H54 (cell line): ENCODE results near the gene WDR82.

ENCODE experiments used
- DNase-seq: peaks from one replicate; pipeline ENCODE4 v3.0.0; 2011; ENCODE audit warnings: low spot score, mixed read lengths; ENCODE audit not compliant: insufficient read length
- FAIRE-seq: peaks from 3 replicates; lab custom pipeline; 2011; peaks lifted over from hg19 to GRCh38; lab: Jason Lieb, UNC
- POLR2A ChIP-seq: IDR thresholded peaks from 2 replicates; pipeline ENCODE4 v1.6.1; 2011; ENCODE audit warnings: low read depth, mild to moderate bottlenecking, low read length

WDR82 gene

DNA sequence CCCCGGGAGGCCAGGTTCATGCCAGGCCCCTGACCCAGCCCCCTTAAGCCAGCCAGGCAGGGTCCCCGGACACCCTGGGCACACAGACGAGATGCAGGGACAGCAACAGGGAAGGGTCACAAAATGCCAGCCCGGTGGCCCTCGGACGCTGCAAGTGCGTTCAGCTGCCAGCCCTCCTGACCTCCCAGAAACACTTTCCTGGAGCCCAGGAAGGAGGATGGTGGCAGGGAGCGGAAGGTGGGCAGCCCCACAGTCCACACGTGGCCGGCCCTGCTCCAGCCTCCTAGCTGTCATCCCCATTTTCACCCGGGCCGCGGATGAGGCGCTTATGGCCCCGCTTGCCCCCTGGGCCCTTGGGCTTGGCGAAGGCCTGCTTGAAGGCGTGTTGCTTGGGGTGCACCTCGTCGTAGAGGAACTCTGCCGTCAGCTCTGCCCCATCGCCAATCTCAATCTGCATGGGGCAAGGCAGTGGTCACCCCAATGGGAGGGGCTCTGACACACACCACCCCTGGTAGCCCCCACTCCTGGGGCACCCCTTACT lies 49.6 kb downstream of the WDR82 start:
- FAIRE-seq, result no peak
- TF ChIP-seq POLR2A, result no peak
- DNase-seq, result no peak

DNA sequence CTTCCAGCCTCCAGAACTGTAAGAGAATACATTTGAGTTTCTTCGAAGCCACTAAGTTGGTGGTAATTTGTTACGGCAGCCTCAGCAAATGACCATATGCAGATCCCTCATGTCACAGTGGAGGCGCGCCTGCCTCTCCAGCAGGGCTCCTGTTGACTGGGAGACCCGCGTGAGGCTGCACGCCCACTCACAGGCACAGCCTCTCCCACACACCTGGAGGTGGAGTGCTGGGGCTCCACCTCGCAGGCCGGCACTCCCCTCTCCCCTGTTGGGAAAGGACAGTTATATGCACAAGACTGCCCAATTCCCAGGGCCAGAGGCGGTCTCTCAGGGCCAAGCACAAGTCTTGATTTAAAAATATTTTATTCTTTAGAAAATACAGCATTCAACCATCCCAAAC lies 50.2 kb downstream of the WDR82 start:
- FAIRE-seq (no peak), DNase-seq (no peak)
- TF ChIP-seq POLR2A, result no peak

- FAIRE-seq, result no peak
- no peak for TF ChIP-seq POLR2A
- DNase-seq, result no peak
Observed at GRCh38 chr3:52227766-52228165, 50.7 kb downstream of the WDR82 start.

- TF ChIP-seq POLR2A, result no peak
- DNase-seq (no peak), FAIRE-seq (no peak)
Observed at GRCh38 chr3:52227117-52227516, 51.3 kb downstream of the WDR82 start.

DNA sequence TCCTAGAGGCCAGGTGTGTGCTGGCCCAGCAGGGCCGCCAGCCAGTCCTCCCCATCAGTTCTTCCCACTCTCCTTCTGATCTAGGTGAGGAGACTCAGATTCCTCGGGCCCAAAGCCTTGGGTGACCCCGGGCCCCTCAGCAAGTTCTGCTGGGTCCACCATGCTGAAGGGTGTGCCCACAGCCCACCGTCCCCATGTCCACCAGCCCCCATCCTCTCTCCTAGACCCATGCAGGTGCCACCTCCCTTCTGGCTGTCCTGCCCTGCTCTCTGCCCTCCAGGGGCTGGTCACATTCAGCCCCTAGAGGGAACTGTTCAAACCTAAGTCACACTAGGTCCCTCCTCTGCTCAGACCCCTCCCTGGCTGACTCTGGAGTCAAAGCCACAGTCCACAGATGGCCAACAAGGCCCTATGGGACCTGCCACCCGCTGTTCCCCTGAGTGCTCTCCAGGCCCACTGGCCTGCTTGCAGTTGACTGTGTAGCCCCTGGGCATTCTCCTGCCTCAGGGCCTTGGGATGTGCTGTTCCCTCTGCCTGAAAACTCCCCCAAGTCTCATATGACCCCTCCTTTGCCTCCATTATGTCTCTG lies 52.1 kb downstream of the WDR82 start:
- DNase-seq (no peak), FAIRE-seq (no peak)
- TF ChIP-seq POLR2A, result no peak

GRCh38 chr3:52225452-52226228 lies 52.8 kb downstream of the WDR82 start, which contains the start of gene TLR9:
Gene TLR9, minus strand, starts transcription at chr3:52225645. Its CDS starts 116 bp downstream, at chr3:52225529.
- TF ChIP-seq POLR2A, result no peak
- FAIRE-seq, result no peak
- no peak for DNase-seq

DNA sequence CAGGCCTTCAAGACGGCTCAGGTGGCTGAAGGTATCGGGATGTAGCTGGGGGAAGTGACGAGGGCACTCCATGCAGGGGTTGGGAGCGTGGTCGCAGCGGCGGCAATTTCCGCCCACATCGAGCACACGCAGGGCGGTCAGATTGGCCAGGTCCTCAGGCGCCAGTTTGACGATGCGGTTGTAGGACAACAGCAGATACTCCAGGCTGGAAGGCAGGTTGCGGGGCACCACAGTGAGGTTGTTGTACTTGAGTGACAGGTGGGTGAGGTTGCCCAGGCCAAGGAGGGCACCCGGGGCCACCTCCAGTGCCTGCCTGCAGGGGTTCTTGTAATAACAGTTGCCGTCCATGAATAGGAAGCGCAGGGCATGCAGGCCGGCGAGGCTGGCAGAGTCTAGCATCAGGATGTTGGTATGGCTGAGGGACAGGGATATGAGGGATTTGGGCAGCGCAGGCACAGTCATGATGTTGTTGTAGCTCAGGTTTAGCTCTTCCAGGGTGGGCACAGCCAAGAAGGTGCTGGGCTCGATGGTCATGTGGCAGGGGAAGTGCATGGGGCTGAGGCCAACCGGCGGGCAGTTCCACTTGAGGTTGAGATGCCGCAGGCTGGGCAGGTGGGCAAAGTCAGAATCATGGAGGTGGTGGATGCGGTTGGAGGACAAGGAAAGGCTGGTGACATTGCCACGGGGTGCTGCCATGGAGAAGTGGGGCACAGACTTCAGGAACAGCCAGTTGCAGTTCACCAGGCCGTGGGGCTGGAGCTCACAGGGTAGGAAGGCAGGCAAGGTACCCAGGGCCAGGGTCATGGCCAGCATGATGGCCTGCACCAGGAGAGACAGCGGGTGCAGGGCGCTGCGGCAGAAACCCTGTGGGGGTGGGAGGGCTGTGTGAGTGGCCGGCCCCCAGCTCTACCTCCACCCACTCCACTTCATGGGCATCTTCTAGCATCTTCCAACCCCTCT lies 54.7 kb downstream of the WDR82 start:
- FAIRE-seq (no peak), DNase-seq (no peak)
- no peak for TF ChIP-seq POLR2A

DNA sequence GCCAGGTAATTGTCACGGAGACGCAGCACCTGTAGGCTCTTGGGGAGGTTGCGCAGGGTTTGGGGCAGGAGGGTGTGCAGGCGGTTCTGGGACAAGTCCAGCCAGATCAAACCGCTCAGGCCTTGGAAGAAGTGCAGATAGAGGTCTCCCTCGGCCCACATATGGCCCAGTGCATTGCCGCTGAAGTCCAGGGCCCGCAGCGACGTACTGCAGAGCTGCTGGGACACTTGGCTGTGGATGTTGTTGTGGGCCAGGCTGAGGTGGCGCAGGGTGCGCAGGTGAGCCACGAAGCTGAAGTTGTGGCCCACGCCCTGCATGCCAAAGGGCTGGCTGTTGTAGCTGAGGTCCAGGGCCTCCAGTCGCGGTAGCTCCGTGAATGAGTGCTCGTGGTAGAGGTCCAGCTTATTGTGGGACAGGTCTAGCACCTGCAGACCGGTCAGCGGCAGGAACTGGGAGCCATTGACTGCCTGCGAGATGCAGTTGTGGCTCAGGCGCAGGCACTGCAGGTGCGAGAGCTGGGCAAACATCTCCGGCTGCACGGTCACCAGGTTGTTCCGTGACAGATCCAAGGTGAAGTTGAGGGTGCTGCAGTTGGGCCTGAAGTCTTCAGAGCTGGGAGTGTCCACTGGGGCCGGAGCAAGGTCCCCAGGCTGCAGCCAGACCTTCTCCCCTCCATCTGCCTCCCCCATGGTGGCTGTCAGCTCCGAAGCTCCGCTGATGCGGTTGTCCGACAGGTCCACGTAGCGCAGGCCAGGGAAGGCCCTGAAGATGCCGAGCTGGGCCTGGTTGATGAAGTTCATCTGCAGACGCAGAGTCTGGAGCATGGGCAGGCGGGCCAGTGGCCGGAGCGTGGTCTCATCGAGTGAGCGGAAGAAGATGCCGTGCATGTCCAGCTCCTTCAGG lies 55.9 kb downstream of the WDR82 start:
- FAIRE-seq, result no peak
- no peak for TF ChIP-seq POLR2A
- DNase-seq, result no peak

DNA sequence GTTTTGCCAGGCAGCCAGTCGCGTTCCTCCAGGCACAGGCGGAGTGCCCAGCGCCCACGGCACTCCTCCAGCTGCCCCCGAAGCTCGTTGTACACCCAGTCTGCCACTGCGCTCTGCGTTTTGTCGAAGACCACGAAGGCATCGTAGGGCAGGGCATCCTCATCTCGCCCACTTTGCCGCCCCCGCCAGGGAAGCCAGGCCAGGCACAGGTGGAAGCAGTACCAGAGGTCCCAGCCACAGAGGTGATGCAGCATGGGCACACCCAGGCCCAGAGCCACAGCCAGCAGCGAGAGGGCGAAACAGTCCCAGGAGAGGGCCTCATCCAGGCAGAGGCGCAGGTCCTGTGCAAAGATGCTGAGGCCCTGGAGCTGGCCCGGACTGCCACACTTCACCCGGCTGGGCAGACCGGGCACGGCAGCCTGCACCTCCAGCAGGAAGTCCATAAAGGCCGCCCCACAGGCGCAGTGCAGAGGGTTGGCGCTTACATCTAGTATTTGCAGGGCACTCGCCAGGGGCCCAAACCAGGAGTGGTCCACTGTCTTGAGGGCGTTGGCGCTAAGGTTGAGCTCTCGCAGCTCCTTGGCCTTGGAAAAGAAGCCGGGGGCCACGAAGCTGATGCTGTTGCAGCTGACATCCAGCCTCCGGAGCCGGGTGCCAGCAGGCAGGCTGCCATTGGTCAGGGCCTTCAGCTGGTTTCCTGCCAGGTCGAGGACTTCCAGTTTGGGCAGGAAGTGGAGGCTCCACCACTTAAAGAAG lies 56.7 kb downstream of the WDR82 start:
- TF ChIP-seq POLR2A, result no peak
- DNase-seq (no peak), FAIRE-seq (no peak)

DNA sequence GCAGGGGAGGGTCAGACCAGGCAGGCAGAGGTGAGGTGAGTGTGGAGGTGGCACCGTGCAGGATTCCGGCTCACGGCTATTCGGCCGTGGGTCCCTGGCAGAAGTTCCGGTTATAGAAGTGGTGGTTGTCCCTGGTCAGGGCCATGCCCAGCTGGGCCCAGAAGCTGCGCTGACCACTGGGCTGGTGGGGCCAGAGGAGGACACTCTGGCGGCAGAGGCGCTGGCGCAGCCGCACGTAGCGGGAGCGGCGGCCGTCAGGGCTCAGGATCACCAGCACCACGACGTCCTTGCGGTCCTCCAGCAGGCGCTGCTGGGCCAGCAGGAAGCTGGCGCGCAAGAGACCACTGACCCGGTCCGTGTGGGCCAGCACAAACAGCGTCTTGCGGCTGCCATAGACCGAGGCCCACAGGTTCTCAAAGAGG lies 57.3 kb downstream of the WDR82 start:
- DNase-seq (no peak), FAIRE-seq (no peak)
- TF ChIP-seq POLR2A, result no peak

DNA sequence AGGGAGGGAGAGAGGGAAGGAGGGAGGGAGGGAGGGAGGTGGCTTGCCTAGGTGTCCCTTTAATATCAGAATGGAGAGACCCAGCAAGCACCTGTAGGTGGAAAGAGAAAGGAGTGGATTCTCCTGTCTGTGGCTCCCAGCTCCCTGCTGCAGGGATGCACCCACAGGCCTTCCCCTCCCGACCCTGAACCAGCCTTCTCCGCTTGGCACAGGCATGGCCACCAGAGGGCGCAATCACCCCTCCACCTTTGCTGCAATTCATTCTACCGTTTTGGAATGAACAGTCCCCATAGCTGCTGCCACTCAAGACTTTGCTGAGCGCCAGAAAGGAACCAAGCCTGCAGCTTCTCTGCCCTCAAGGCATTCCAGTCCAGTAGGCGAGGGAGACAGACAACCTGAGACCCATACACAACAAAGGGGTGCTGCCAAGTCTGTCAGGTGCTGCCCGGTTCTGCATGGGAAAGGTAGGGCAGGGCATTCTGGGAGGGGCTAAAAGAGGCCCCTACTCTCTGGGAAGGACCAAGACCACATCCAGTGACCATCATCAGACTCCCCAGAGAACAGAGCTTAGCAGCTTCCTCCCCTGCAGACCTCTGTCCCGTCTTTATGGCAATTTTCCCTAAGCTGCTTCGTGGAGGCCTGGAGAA lies 57.9 kb downstream of the WDR82 start:
- FAIRE-seq, result no peak
- DNase-seq, result peak; percentile 89
- no peak for TF ChIP-seq POLR2A
